CD14-positive monocyte (primary cell): ENCODE measurements around the gene UTP25. TPM values are rescaled to one million over a fixed set of nuclear protein-coding genes. Genes with fewer than 3 reads are reported as not detected.

Experiments
- DNase-seq, 3 donors: peaks; one replicate each; pipeline ENCODE4 v3.0.0-alpha.2; 2011 to 2022
- H2AFZ ChIP-seq: 2 replicates; pipeline ENCODE4 v1.6.0; 2012; ENCODE audit warnings: mild to moderate bottlenecking, low read depth, low read length, inconsistent platforms; ENCODE audit not compliant: insufficient read depth, poor library complexity, severe bottlenecking
- H3K27ac ChIP-seq, 2 donors: 1 replicate in 1 of 2; 2 replicates in 1 of 2; pipeline ENCODE4 v1.5.1; 2012 to 2013; ENCODE audit warnings: low read length in 2 of 2, control low read depth in 1 of 2, inconsistent platforms in 1 of 2, low read depth in 1 of 2, mild to moderate bottlenecking in 1 of 2
- H3K27me3 ChIP-seq, 2 donors: one replicate each; pipeline versions ENCODE4 v1.6.0 to v1.6.1; 2011 to 2013; ENCODE audit warnings: low read length in 2 of 2; ENCODE audit not compliant: control insufficient read depth in 2 of 2, insufficient read depth in 2 of 2
- H3K36me3 ChIP-seq, 2 donors: replicated peaks in 1 of 2; 1 replicate in 1 of 2; 2 replicates in 1 of 2; pipeline versions ENCODE4 v1.5.1 to v1.6.1; 2012 to 2013; ENCODE audit warnings: low read length in 2 of 2, control low read depth in 1 of 2, inconsistent platforms in 1 of 2, mild to moderate bottlenecking in 1 of 2; ENCODE audit not compliant: insufficient read depth in 2 of 2, control insufficient read depth in 1 of 2
- H3K4me1 ChIP-seq, 2 donors: 1 replicate in 1 of 2; 2 replicates in 1 of 2; pipeline versions ENCODE4 v1.5.1 to v1.6.1; 2012 to 2013; ENCODE audit warnings: low read length in 2 of 2, control low read depth in 1 of 2, inconsistent platforms in 1 of 2, mild to moderate bottlenecking in 1 of 2, moderate library complexity in 1 of 2; ENCODE audit not compliant: insufficient read depth in 2 of 2, control insufficient read depth in 1 of 2
- H3K4me2 ChIP-seq: replicated peaks from 2 replicates; pipeline ENCODE3; 2012; ENCODE audit warnings: low read length, moderate library complexity, mild to moderate bottlenecking; ENCODE audit not compliant: poor library complexity, severe bottlenecking; ENCODE audit errors: extremely low read depth
- H3K4me3 ChIP-seq, 3 experiments: fragments of 200-600 bp in 1 of 3; sonication (generic) in 1 of 3; replicated peaks in 1 of 3; 1 replicate in 2 of 3; 2 replicates in 1 of 3; pipeline ENCODE4 v1.5.1; 2011 to 2013; ENCODE audit warnings: low read length in 3 of 3, mild to moderate bottlenecking in 3 of 3, control low read depth in 2 of 3, low read depth in 2 of 3, inconsistent platforms in 1 of 3, moderate library complexity in 1 of 3
- H3K79me2 ChIP-seq: 2 replicates; pipeline ENCODE4 v1.6.0; 2012; ENCODE audit warnings: mild to moderate bottlenecking, control low read depth, inconsistent platforms, low read length, moderate library complexity; ENCODE audit not compliant: insufficient read depth
- H3K9ac ChIP-seq: 2 replicates; pipeline ENCODE4 v1.6.0; 2017; ENCODE audit warnings: low read length, mild to moderate bottlenecking; ENCODE audit not compliant: insufficient read depth, poor library complexity, severe bottlenecking
- H3K9me3 ChIP-seq, 2 donors: replicated peaks in 1 of 2; 1 replicate in 1 of 2; 2 replicates in 1 of 2; pipeline versions ENCODE4 v1.5.1 to v1.6.1; 2012 to 2013; ENCODE audit warnings: low read length in 2 of 2, control low read depth in 1 of 2; ENCODE audit not compliant: control insufficient read depth in 1 of 2, insufficient read depth in 1 of 2
- H4K20me1 ChIP-seq: 2 replicates; pipeline ENCODE4 v1.6.0; 2012; ENCODE audit warnings: mild to moderate bottlenecking, low read length, control low read depth, moderate library complexity; ENCODE audit not compliant: insufficient read depth
- H3K27ac Mint-ChIP-seq, 7 donors: one replicate each; pipeline ENCODE4 v1.8.0; 2020; ENCODE audit warnings: mild to moderate bottlenecking in 7 of 7, mixed read lengths in 7 of 7, moderate library complexity in 6 of 7, inconsistent platforms in 2 of 7
- H3K27me3 Mint-ChIP-seq, 3 donors: one replicate each; pipeline ENCODE4 v1.8.0; 2021 to 2022; ENCODE audit warnings: low read depth in 3 of 3, mild to moderate bottlenecking in 3 of 3, mixed read lengths in 3 of 3, moderate library complexity in 3 of 3, inconsistent platforms in 1 of 3
- H3K36me3 Mint-ChIP-seq, 2 donors: one replicate each; pipeline ENCODE4 v1.8.0; 2020; ENCODE audit warnings: mixed read lengths in 2 of 2, inconsistent platforms in 1 of 2, mild to moderate bottlenecking in 1 of 2
- H3K4me1 Mint-ChIP-seq: one replicate; pipeline ENCODE4 v1.8.0; 2020; ENCODE audit warnings: mild to moderate bottlenecking, mixed read lengths
- H3K4me3 Mint-ChIP-seq, 2 donors: one replicate each; pipeline ENCODE4 v1.8.0; 2020; ENCODE audit warnings: mild to moderate bottlenecking in 2 of 2, mixed read lengths in 2 of 2, moderate library complexity in 1 of 2
- H3K9me3 Mint-ChIP-seq, 7 donors: one replicate each; pipeline ENCODE4 v1.8.0; 2020 to 2022; ENCODE audit warnings: mixed read lengths in 7 of 7, mild to moderate bottlenecking in 6 of 7, moderate library complexity in 6 of 7, inconsistent platforms in 2 of 7
- CTCF ChIP-seq: fragments of 200-600 bp; IDR thresholded peaks from one replicate; pipeline ENCODE4 v1.8.0; 2022; ENCODE audit warnings: antibody characterized with exemption, mild to moderate bottlenecking
- WGBS: methylation state at CpG from one replicate; pipeline ENCODE4 v1.1.5; 2013; ENCODE audit warnings: missing lambda C conversion rate; ENCODE audit not compliant: insufficient coverage; 5-methylcytosine and 5-hydroxymethylcytosine counted together
- intact Hi-C, 2 donors: fragments of 100-400 bp; cut with micrococcal nuclease; formaldehyde crosslinking; loops; one replicate each; pipeline versions ENCODE4 v1.15.0 to v1.15.1; 2023
- polyA minus RNA-seq: library from RNA; depleted of rRNA, polyadenylated mRNA; stranded (reverse); fragments of >200 nt; gene quantifications from 2 replicates; pipeline ENCODE4 v1.2.3, GENCODE V29; 2012
- polyA plus RNA-seq, 3 donors: library from polyadenylated mRNA; depleted of rRNA in 1 of 3; unstranded in 2 of 3; stranded (reverse) in 1 of 3; fragments of 300-500 nt in 2 of 3; fragments of >200 nt in 1 of 3; fragmentation: Illumina TruSeq in 2 of 3; gene quantifications; 1 replicate in 2 of 3; 2 replicates in 1 of 3; pipeline ENCODE4 v1.2.3, GENCODE V29; 2012 to 2021
- total RNA-seq, 12 experiments: library from RNA in 1 of 12; stranded (reverse) in 1 of 12; fragments of 120-200 nt in 1 of 12; gene quantifications; one replicate each; pipeline ENCODE4 v1.2.4 and lab custom pipeline; 2013 to 2026; ENCODE audit warnings: mixed read lengths in 6 of 12, inconsistent platforms in 1 of 12

Gene UTP25
- 5.2 TPM for total RNA-seq (2013)
- 1 to 10 TPM in 2 of 3 donors, under 1 TPM in 1; 0.98 to 1.4 (median 1.1) TPM for polyA plus RNA-seq
- 1.7 and 2.4 TPM in 2 replicates for polyA minus RNA-seq
- total RNA-seq (lab: John Stamatoyannopoulos, UW), result 3.8 to 15.2 (median 8.0) reads per million in 11 experiments

- intact Hi-C loops, result no loop called here
- TF ChIP-seq CTCF, result peak; percentile 71
- Histone ChIP-seq H3K4me3 (peak within 1 kb of the TSS; percentile 56 to 91 (median 86)), H3K9ac (peak within 1 kb of the TSS; percentile 66), H3K4me1 (peaks cover 15 to 19% of the 10 kb centered on the region in 2 donors), H4K20me1 (no peaks in the 10 kb centered on the region), H3K9me3 (no peaks in the 10 kb centered on the region), H3K27me3 (peaks cover 0 to 2% of the 10 kb centered on the region in 2 donors), H3K4me2 (peak within 1 kb of the TSS; percentile 92), H3K27ac (peak within 1 kb of the TSS; percentile 79 to 88), H2AFZ (peak within 1 kb of the TSS; percentile 85), H3K79me2 (peaks cover 4% of the 10 kb centered on the region), H3K36me3 (peaks cover 16 to 27% of the 10 kb centered on the region in 2 donors)
- Mint-ChIP-seq H3K27me3 (peaks cover 0 to 5% (median 5%) of the 10 kb centered on the region in 3 donors), H3K9me3 (peaks cover 0 to 4% (median 0%) of the 10 kb centered on the region in 7 donors), H3K27ac (peak within 1 kb of the TSS; percentile 87 to 97 (median 96)), H3K36me3 (peaks cover 18 to 28% of the 10 kb centered on the region in 2 donors), H3K4me1 (peaks cover 17% of the 10 kb centered on the region), H3K4me3 (peak within 1 kb of the TSS; percentile 88 to 96)
- WGBS, result 16% methylated on average over 42 of the region's 51 CpGs
- peak; percentile 97 to 99 (median 99) for DNase-seq
These were observed at the start of gene UTP25 for GRCh38 chr1:209827384-209828262. TSS of gene UTP25 (plus strand) at chr1:209827972. CDS start at chr1:209828064, 92 bp downstream.

- no peaks in the 10 kb centered on the region for H3K27me3 ChIP-seq
- peaks cover 21% of the 10 kb centered on the region for H3K4me1 Mint-ChIP-seq
- no peak overlapping the region for H3K27ac ChIP-seq
- H3K27me3 Mint-ChIP-seq, result peaks cover 0 to 1% (median 0%) of the 10 kb centered on the region in 3 donors
- WGBS, result 92% methylated on average over 1 of the region's 1 CpG
- no peaks in the 10 kb centered on the region for H3K9me3 Mint-ChIP-seq
- H2AFZ ChIP-seq, result no peak overlapping the region
- no peak overlapping the region for H3K4me3 ChIP-seq
- H4K20me1 ChIP-seq, result peaks cover 71% of the 10 kb centered on the region
- no peaks in the 10 kb centered on the region for H3K79me2 ChIP-seq
- H3K4me2 ChIP-seq, result no peak overlapping the region
- intact Hi-C loops, result no loop called here
- peaks cover 86 to 100% of the 10 kb centered on the region in 2 donors for H3K36me3 ChIP-seq
- H3K9me3 ChIP-seq, result no peaks in the 10 kb centered on the region
- no peak for TF ChIP-seq CTCF
- no peak overlapping the region for H3K9ac ChIP-seq
- H3K4me1 ChIP-seq, result peaks cover 14 to 24% of the 10 kb centered on the region in 2 donors
- no peak overlapping the region for H3K4me3 Mint-ChIP-seq
- peaks cover 81 to 96% of the 10 kb centered on the region in 2 donors for H3K36me3 Mint-ChIP-seq
- no peak for DNase-seq
- H3K27ac Mint-ChIP-seq, result no peak overlapping the region
These were observed 49.7 kb upstream of the UTP25 start for GRCh38 chr1:209778102-209778501.
